GM12878 (cell line): Measurements from ENCODE around the gene CDKN1B. TPM values are rescaled to one million over a fixed set of nuclear protein-coding genes. Genes with fewer than 3 reads are reported as not detected.

ENCODE experiments used
- ATF7 ChIP-seq: fragments of 450-650 bp; IDR thresholded peaks from 2 replicates; pipeline ENCODE4 v1.6.1; 2016; ENCODE audit warnings: low read depth, mild to moderate bottlenecking
- BACH1 ChIP-seq: fragments of 450-650 bp; IDR thresholded peaks from 2 replicates; pipeline ENCODE4 v1.6.1; 2017; ENCODE audit warnings: mild to moderate bottlenecking, borderline replicate concordance
- CHD4 ChIP-seq: fragments of 200-600 bp; sonication (generic); IDR thresholded peaks from 2 replicates; pipeline ENCODE4 v1.6.1; 2016; ENCODE audit warnings: mild to moderate bottlenecking
- CREM ChIP-seq: IDR thresholded peaks from 2 replicates; pipeline ENCODE4 v1.6.1; 2014; ENCODE audit warnings: antibody characterized with exemption, low read depth
- FOXK2 ChIP-seq: fragments of 450-650 bp; IDR thresholded peaks from 2 replicates; pipeline ENCODE4 v1.6.1; 2017; ENCODE audit warnings: mild to moderate bottlenecking, moderate library complexity
- FOXM1 ChIP-seq: IDR thresholded peaks from 2 replicates; pipeline ENCODE4 v1.6.1; 2012; ENCODE audit warnings: low read depth, mild to moderate bottlenecking, inconsistent platforms, low read length, moderate library complexity
- HDGF ChIP-seq: fragments of 450-650 bp; IDR thresholded peaks from 2 replicates; pipeline ENCODE4 v1.6.1; 2016; ENCODE audit warnings: antibody characterized with exemption
- JUNB ChIP-seq: IDR thresholded peaks from 2 replicates; pipeline ENCODE4 v1.6.1; 2016; ENCODE audit warnings: antibody characterized with exemption, mild to moderate bottlenecking
- MTA3 ChIP-seq: IDR thresholded peaks from 2 replicates; pipeline ENCODE4 v1.6.1; 2012; ENCODE audit warnings: low read length, inconsistent platforms, borderline replicate concordance
- NFYB ChIP-seq: IDR thresholded peaks from 2 replicates; pipeline ENCODE4 v1.6.1; 2011; ENCODE audit warnings: low read depth, mild to moderate bottlenecking, low read length, improper control_type of control experiment, moderate library complexity; ENCODE audit not compliant: insufficient read depth
- RAD21 ChIP-seq: IDR thresholded peaks from 2 replicates; pipeline ENCODE4 v1.6.1; 2011; ENCODE audit warnings: mild to moderate bottlenecking, low read depth, low read length, moderate library complexity; ENCODE audit not compliant: insufficient read depth
- RBBP5 ChIP-seq: fragments of 200-600 bp; sonication (generic); conservative IDR thresholded peaks from 2 replicates; pipeline ENCODE4 v1.6.1; 2016
- RUNX3 ChIP-seq: IDR thresholded peaks from 2 replicates; pipeline ENCODE4 v1.6.1; 2012; ENCODE audit warnings: low read length, inconsistent platforms
- TAF1 ChIP-seq: IDR thresholded peaks from 2 replicates; pipeline ENCODE4 v1.6.1; 2011; ENCODE audit warnings: mild to moderate bottlenecking, low read depth, low read length, borderline replicate concordance
- TCF3 ChIP-seq: IDR thresholded peaks from 2 replicates; pipeline ENCODE4 v1.6.1; 2012; ENCODE audit warnings: low read depth, mild to moderate bottlenecking, low read length, borderline replicate concordance; ENCODE audit not compliant: insufficient read depth
- ZNF207 ChIP-seq: fragments of 450-650 bp; IDR thresholded peaks from 2 replicates; pipeline ENCODE4 v1.6.1; 2014; ENCODE audit warnings: antibody characterized with exemption, mild to moderate bottlenecking, borderline replicate concordance
- ZNF384 ChIP-seq: IDR thresholded peaks from 2 replicates; pipeline ENCODE4 v1.6.1; 2012; ENCODE audit warnings: low read depth, mild to moderate bottlenecking, low read length, improper control_type of control experiment, borderline replicate concordance
- ZSCAN29 ChIP-seq: fragments of 450-650 bp; IDR thresholded peaks from 2 replicates; pipeline ENCODE4 v1.6.1; 2017; ENCODE audit warnings: mild to moderate bottlenecking, moderate library complexity
- polyA plus RNA-seq, 11 experiments: library from polyadenylated mRNA; depleted of rRNA in 4 of 11; unstranded in 6 of 11; stranded (reverse) in 5 of 11; fragments of >200 nt; fragmentation: Nextera tagmentation in 4 of 11; fragmentation: Illumina TruSeq in 1 of 11; extraction: Ambion mirVana in 4 of 11; extraction: Trizol in 1 of 11; gene quantifications; 1 replicate in 1 of 11; 2 replicates in 10 of 11; pipeline versions ENCODE4 v1.2.1 to v1.2.3, GENCODE V29; 2011 to 2016; ENCODE audit warnings: inconsistent platforms in 2 of 11, missing spikeins in 2 of 11, low read depth in 1 of 11
- total RNA-seq, 4 experiments: library from RNA; depleted of rRNA in 3 of 4; stranded (reverse); fragments of >200 nt in 3 of 4; fragmentation: Illumina TruSeq in 1 of 4; extraction: Trizol in 1 of 4; gene quantifications; 2 replicates each; pipeline versions ENCODE4 v1.2.1 to v1.2.3, GENCODE V29; 2013 to 2021
- TF ChIP-seq, protein P1 (sequence below), 3 experiments: IDR thresholded peaks in 2 of 3; conservative IDR thresholded peaks in 1 of 3; 2 replicates each; pipeline ENCODE4 v1.5.1; 2011; ENCODE audit warnings: low read depth in 3 of 3, low read length in 3 of 3, mild to moderate bottlenecking in 3 of 3, control low read depth in 2 of 3, moderate library complexity in 2 of 3, inconsistent platforms in 1 of 3, mixed read lengths in 1 of 3; ENCODE audit not compliant: control insufficient read depth in 2 of 3, insufficient read depth in 1 of 3; ENCODE audit errors: extremely low read depth in 1 of 3
- TF ChIP-seq, protein P2 (sequence below): fragments of 450-650 bp; IDR thresholded peaks from 2 replicates; pipeline ENCODE4 v1.6.1; 2017; ENCODE audit warnings: mild to moderate bottlenecking, low read depth, inconsistent platforms; ENCODE audit not compliant: poor library complexity, severe bottlenecking
- TF ChIP-seq, protein P3 (sequence below): fragments of 450-650 bp; formaldehyde crosslinking; IDR thresholded peaks from 2 replicates; pipeline ENCODE4 v1.4.0; 2020; ENCODE audit warnings: mild to moderate bottlenecking, moderate library complexity

Gene CDKN1B
- total and polyA plus RNA-seq, 10 of the 15 experiments (the other 5 are each of a cell fraction or from before 2014, with no cell fraction given) = 4.2 to 39.1 (median 23.1) TPM

DNA sequence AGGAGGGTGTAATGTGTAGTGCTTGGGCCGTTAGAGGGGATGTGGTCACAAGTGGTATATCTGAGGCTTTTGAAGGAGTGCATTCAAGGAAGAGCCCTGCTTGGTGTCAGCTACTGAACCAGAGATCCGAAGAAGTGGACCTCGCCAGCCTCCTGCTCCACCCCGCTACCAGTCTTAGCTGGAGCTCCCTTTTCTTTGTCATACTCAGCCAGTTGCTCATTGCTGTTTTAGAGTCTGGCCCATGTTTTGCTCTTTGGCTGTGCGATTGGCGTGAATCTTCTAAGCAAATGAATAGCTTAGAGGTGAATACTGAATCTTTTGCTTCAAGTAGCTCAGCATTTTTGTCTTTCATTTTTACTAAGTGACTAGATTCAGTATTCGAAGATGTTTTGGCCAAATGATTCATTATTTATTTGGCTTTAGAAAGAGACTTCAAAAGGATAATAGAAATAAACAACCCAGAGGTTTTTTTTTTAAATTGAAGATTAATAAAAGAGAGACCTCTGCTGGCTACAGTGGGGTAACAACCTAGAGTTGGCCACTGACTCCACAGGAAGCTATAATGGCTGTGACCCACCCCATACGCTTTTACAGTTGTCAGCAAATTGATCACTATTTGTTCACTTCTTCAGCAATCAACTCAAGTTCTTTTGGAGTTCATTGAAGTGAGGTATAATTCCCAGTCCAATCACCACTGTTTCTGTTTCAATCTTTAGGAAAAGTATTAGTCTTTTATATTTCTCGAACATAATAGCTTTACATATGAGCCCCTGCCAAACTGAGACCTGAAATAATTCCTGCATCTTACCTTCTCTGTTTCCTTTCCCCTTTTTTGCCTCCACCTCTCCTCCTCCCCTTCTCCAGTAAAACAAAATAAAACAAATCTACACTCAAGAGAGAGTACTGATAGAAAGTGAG is 19.9 kb downstream of the CDKN1B start (continued):
- TF ChIP-seq, protein P1, sequence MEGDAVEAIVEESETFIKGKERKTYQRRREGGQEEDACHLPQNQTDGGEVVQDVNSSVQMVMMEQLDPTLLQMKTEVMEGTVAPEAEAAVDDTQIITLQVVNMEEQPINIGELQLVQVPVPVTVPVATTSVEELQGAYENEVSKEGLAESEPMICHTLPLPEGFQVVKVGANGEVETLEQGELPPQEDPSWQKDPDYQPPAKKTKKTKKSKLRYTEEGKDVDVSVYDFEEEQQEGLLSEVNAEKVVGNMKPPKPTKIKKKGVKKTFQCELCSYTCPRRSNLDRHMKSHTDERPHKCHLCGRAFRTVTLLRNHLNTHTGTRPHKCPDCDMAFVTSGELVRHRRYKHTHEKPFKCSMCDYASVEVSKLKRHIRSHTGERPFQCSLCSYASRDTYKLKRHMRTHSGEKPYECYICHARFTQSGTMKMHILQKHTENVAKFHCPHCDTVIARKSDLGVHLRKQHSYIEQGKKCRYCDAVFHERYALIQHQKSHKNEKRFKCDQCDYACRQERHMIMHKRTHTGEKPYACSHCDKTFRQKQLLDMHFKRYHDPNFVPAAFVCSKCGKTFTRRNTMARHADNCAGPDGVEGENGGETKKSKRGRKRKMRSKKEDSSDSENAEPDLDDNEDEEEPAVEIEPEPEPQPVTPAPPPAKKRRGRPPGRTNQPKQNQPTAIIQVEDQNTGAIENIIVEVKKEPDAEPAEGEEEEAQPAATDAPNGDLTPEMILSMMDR (IDR thresholded peaks at IDR 0.05 in 2 of 3, conservative IDR thresholded peaks at IDR 0.05 in 1 of 3; ENCODE audit: control insufficient read depth in 2 of 3, extremely low read depth in 1 of 3, insufficient read depth in 1 of 3, low read depth in 3 of 3, low read length in 3 of 3) = peak; percentile 53 to 63 (median 58); a peak in 5 of 6 replicates
- no peak for TF ChIP-seq FOXK2
- no peak for TF ChIP-seq NFYB
- TF ChIP-seq MTA3 = peak; percentile 59; the same call in 1 of the 2 replicates
- TF ChIP-seq ZNF207 = peak; percentile 64; the same call in 1 of the 2 replicates
- TF ChIP-seq ATF7 = peak; percentile 4; the same call in 1 of the 2 replicates
- TF ChIP-seq, protein P2, sequence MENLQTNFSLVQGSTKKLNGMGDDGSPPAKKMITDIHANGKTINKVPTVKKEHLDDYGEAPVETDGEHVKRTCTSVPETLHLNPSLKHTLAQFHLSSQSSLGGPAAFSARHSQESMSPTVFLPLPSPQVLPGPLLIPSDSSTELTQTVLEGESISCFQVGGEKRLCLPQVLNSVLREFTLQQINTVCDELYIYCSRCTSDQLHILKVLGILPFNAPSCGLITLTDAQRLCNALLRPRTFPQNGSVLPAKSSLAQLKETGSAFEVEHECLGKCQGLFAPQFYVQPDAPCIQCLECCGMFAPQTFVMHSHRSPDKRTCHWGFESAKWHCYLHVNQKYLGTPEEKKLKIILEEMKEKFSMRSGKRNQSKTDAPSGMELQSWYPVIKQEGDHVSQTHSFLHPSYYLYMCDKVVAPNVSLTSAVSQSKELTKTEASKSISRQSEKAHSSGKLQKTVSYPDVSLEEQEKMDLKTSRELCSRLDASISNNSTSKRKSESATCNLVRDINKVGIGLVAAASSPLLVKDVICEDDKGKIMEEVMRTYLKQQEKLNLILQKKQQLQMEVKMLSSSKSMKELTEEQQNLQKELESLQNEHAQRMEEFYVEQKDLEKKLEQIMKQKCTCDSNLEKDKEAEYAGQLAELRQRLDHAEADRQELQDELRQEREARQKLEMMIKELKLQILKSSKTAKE = no peak
- TF ChIP-seq HDGF = no peak
- TF ChIP-seq RBBP5 = no peak
- peak; percentile 62 for TF ChIP-seq RAD21
- TF ChIP-seq JUNB = no peak
- TF ChIP-seq, protein P3, sequence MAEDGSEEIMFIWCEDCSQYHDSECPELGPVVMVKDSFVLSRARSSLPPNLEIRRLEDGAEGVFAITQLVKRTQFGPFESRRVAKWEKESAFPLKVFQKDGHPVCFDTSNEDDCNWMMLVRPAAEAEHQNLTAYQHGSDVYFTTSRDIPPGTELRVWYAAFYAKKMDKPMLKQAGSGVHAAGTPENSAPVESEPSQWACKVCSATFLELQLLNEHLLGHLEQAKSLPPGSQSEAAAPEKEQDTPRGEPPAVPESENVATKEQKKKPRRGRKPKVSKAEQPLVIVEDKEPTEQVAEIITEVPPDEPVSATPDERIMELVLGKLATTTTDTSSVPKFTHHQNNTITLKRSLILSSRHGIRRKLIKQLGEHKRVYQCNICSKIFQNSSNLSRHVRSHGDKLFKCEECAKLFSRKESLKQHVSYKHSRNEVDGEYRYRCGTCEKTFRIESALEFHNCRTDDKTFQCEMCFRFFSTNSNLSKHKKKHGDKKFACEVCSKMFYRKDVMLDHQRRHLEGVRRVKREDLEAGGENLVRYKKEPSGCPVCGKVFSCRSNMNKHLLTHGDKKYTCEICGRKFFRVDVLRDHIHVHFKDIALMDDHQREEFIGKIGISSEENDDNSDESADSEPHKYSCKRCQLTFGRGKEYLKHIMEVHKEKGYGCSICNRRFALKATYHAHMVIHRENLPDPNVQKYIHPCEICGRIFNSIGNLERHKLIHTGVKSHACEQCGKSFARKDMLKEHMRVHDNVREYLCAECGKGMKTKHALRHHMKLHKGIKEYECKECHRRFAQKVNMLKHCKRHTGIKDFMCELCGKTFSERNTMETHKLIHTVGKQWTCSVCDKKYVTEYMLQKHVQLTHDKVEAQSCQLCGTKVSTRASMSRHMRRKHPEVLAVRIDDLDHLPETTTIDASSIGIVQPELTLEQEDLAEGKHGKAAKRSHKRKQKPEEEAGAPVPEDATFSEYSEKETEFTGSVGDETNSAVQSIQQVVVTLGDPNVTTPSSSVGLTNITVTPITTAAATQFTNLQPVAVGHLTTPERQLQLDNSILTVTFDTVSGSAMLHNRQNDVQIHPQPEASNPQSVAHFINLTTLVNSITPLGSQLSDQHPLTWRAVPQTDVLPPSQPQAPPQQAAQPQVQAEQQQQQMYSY (CRISPR knock-in tag) = no peak
- TF ChIP-seq CREM = 0 out of 2 replicates have a peak, but pooled peaks have one; percentile 26
- 0 out of 2 replicates have a peak, but pooled peaks have one; percentile 58 for TF ChIP-seq FOXM1
- TF ChIP-seq ZSCAN29 = no peak
- TF ChIP-seq TAF1 = 0 out of 2 replicates have a peak, but pooled peaks have one; percentile 37
- TF ChIP-seq BACH1 = no peak
- TF ChIP-seq ZNF384 = peak; percentile 83
- TF ChIP-seq RUNX3 = peak; percentile 91
- no peak for TF ChIP-seq TCF3
- TF ChIP-seq CHD4 = no peak
